ENCODE data around the gene HMG20B.

The HMG20B gene

GRCh38 chr19:3620817-3621547 lies 48.2 kb downstream of the HMG20B start:
- no peak for DNase-seq (ENCODE audit: low read depth in 2 of 2)

GRCh38 chr19:3621689-3622088 lies 48.9 kb downstream of the HMG20B start:
- DNase-seq (ENCODE audit: low read depth in 2 of 2): no peak

GRCh38 chr19:3622224-3622623 lies 49.5 kb downstream of the HMG20B start:
- no peak for DNase-seq (ENCODE audit: low read depth in 2 of 2)

- DNase-seq (ENCODE audit: low read depth in 2 of 2): no peak
These were observed 51.0 kb downstream of the HMG20B start for GRCh38 chr19:3623716-3624115.

- DNase-seq (ENCODE audit: low read depth in 2 of 2): no peak
These were observed 53.3 kb downstream of the HMG20B start for GRCh38 chr19:3625996-3626472.

- DNase-seq (ENCODE audit: low read depth in 2 of 2): peak; percentile 97
These were observed 54.0 kb downstream of the HMG20B start, which contains the start of gene CACTIN for GRCh38 chr19:3626473-3627350. TSS of gene CACTIN (minus strand) at chr19:3626790. CDS start at chr19:3626762, 28 bp downstream.

GRCh38 chr19:3627351-3627723 lies 54.6 kb downstream of the HMG20B start:
- no peak for DNase-seq (ENCODE audit: low read depth in 2 of 2)
